Measurements from ENCODE around the gene TDRD15. TPM values are rescaled to one million over a fixed set of nuclear protein-coding genes. Genes with fewer than 3 reads are reported as not detected.

TDRD15 gene
- total and polyA plus RNA-seq, 9 of the 15 experiments (the other 6 are each of a cell fraction or from before 2014, with no cell fraction given): 0.01 to 0.22 (median 0.06) TPM; not detected in 1

GRCh38 chr2:21175895-21176646, 52.3 kb downstream of the TDRD15 start:
- ATAC-seq (peak; percentile 39; the same call in 1 of the 3 replicates), DNase-seq (ENCODE audit: extremely low read depth in 1 of 4, low spot score in 3 of 4) (peak in 3 of 4 experiments; percentile 7 to 33 (median 8)), FAIRE-seq (no peak)
- 3% methylated on average over 5 of the region's 5 CpGs for WGBS (ENCODE audit: insufficient coverage, low coverage, missing lambda C conversion rate)
- H3K36me3 ChIP-seq (ENCODE audit: control insufficient read depth, insufficient read depth, low read length): no peaks in the 10 kb centered on the region
- H3K4me2 ChIP-seq (ENCODE audit: insufficient read depth, low read length): no peak overlapping the region
- H3K9me1 ChIP-seq (ENCODE audit: control insufficient read depth, insufficient read depth, low read length): no peaks in the 10 kb centered on the region
- no peaks in the 10 kb centered on the region for H3K79me2 ChIP-seq (ENCODE audit: control insufficient read depth, insufficient read depth, low read length)
- H3K4me3 ChIP-seq: no peak overlapping the region
- H3K4me1 ChIP-seq (replicated peaks in 1 of 2; ENCODE audit: control insufficient read depth in 2 of 2, insufficient read depth in 2 of 2, low read length in 2 of 2): no peaks in the 10 kb centered on the region
- no peaks in the 10 kb centered on the region for H3K9me3 ChIP-seq (replicated peaks; ENCODE audit: control insufficient read depth, insufficient read depth, low read depth, low read length)
- H4K20me1 ChIP-seq (replicated peaks; ENCODE audit: control insufficient read depth, insufficient read depth, low read length): no peaks in the 10 kb centered on the region
- no peak overlapping the region for H3K27ac ChIP-seq (ENCODE audit: extremely low read depth, low read depth, low read length)
- in situ Hi-C loops (cut with MboI) (loop anchor here (5.0 to 10.0 kb wide), 2 partner anchors 86 to 149 kb away; no protein-coding TSS in a partner anchor), intact Hi-C loops (cut with micrococcal nuclease) (loop anchor here (1.0 to 10.0 kb wide), 2 partner anchors 79 to 141 kb away; no protein-coding TSS in a partner anchor)
- POLR2A ChIA-PET: interaction anchor here (1.0 kb wide), 1 partner anchor 164 kb away, joined by 3 read pairs; no protein-coding TSS in a partner anchor
- H3K27me3 ChIP-seq (ENCODE audit: control insufficient read depth in 2 of 2, insufficient read depth in 2 of 2, low read length in 2 of 2): no peaks in the 10 kb centered on the region
- TF ChIP-seq SOX6 (IDR thresholded peaks at IDR 0.05) (no peak), CTCF (IDR thresholded peaks at IDR 0.05 in 2 of 3, conservative IDR thresholded peaks at IDR 0.05 in 1 of 3; ENCODE audit: insufficient read depth in 2 of 3, low read depth in 1 of 3, low read length in 3 of 3) (peak in 2 of 3 experiments; percentile 3 to 42; a peak in 3 of 6 replicates), DEAF1 (CRISPR knock-in tag; IDR thresholded peaks at IDR 0.05) (0 out of 2 replicates have a peak, but pooled peaks have one; percentile 15), REST (IDR thresholded peaks at IDR 0.05; ENCODE audit: borderline replicate concordance) (peak; percentile 65; the same call in 1 of the 2 replicates), REST (CRISPR knock-in tag; IDR thresholded peaks at IDR 0.05; ENCODE audit: low read depth) (no peak), TRIM24 (IDR thresholded peaks at IDR 0.05) (no peak), ZNF316 (IDR thresholded peaks at IDR 0.05) (peak; percentile 21; the same call in 1 of the 2 replicates), RAD21 (CRISPR knock-in tag; conservative IDR thresholded peaks at IDR 0.05 in 1 of 2, IDR thresholded peaks at IDR 0.05 in 1 of 2) (peak; percentile 71 to 85)
- BruUV-seq (replicated peaks): no TSS peak
- CTCF ChIA-PET (ENCODE audit: low intra/inter-chr PET ratio): interaction anchor here (0.6 to 2.1 kb wide), 3 partner anchors 141 to 456 kb away, joined by 3 to 19 read pairs (median 3); no protein-coding TSS in a partner anchor
- H2AFZ ChIP-seq (ENCODE audit: low read depth, low read length): no peak overlapping the region
- no peak overlapping the region for H3K9ac ChIP-seq (ENCODE audit: insufficient read depth in 1 of 2, low read depth in 2 of 2, low read length in 2 of 2)

Measured in K562 (cell line).